Activated CD4-positive, alpha-beta memory T cell treated with anti-CD3 and anti-CD28 coated beads for 36 hours (primary cell): ENCODE data around the gene NFE2. TPM values are rescaled to one million over a fixed set of nuclear protein-coding genes. Genes with fewer than 3 reads are reported as not detected.
"Not testable (repeated sequence)": the region's sequence is repeated elsewhere in the genome, so short reads cannot be mapped to it uniquely, and the experiment has no call there.

Experiments
- CTCF ChIA-PET: fragments of 350-600 bp; sonication (Branson Sonifier 250); formaldehyde crosslinking; loops from one replicate; lab custom pipeline; 2021; ENCODE audit warnings: antibody characterized with exemption, inconsistent platforms; lab: Charles Lee
- POLR2A ChIA-PET: fragments of 350-600 bp; sonication (Branson Sonifier 250); formaldehyde crosslinking; loops from one replicate; lab custom pipeline; 2021; ENCODE audit warnings: antibody characterized with exemption; lab: Charles Lee
- DNase-seq: peaks from one replicate; pipeline ENCODE4 v3.0.0-alpha.2; 2020
- H3K27ac Mint-ChIP-seq: one replicate; pipeline ENCODE4 v1.8.0; 2021; ENCODE audit warnings: mixed read lengths
- H3K27me3 Mint-ChIP-seq: one replicate; pipeline ENCODE4 v1.8.0; 2021; ENCODE audit warnings: mixed read lengths
- H3K36me3 Mint-ChIP-seq: one replicate; pipeline ENCODE4 v1.8.0; 2021; ENCODE audit warnings: mixed read lengths
- H3K4me1 Mint-ChIP-seq: one replicate; pipeline ENCODE4 v1.8.0; 2021; ENCODE audit warnings: low read depth, mixed read lengths
- H3K4me3 Mint-ChIP-seq: one replicate; pipeline ENCODE4 v1.8.0; 2021; ENCODE audit warnings: mild to moderate bottlenecking, mixed read lengths
- H3K9me3 Mint-ChIP-seq: one replicate; pipeline ENCODE4 v1.8.0; 2021; ENCODE audit warnings: mixed read lengths
- intact Hi-C: fragments of 100-400 bp; cut with micrococcal nuclease; formaldehyde crosslinking; loops from one replicate; pipeline ENCODE4 v1.15.1; 2023
- total RNA-seq, 2 experiments: library from RNA; stranded (reverse); gene quantifications; one replicate each; pipeline ENCODE4 v1.2.3, GENCODE V29; 2021

Gene NFE2
- total RNA-seq, 2 experiments from 2014 or later = not detected

DNA sequence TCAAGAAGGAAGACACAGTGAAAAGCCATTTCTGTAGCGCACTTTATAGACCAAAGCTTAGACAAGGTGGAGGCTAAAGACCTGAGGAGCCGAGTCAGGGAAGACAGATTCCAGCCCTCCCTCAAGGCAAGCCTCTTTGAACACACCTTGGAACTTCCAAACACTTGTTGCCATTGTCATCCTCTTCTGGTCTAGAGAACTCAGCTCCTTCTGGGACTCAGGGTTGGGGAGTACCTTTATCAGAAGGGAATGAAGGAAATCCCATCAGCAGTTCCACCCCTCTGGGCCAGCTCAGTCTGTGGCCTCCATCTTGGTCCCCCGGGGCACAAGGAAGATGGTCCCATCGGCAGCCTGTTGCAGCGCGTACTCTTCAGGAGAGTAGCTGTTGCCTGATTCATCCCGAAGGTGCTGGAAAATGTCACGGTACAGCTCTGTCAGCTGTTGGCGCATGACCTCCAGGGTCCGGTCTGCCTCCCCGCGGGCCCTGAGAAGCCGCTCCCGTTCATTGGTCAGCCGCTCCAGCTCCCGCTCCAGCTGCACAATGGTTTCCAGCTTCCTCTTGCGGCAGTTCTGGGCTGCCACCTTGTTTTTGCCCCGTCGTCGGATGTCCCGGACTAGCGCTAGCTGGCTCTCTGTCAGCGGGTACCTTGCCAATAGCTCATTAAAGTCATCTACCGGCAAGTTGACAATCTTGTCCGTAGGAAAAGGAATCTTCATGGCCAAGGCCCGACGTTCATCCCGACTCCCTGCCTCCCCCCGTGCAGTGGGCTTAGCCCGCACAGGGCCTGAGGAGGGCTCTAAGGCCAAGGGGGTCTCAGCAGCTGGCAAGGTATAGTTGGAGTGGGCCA, 8.5 kb downstream of the NFE2 start:
- no peaks in the 10 kb centered on the region for H3K9me3 Mint-ChIP-seq
- no peak overlapping the region for H3K27ac Mint-ChIP-seq
- no peak for DNase-seq
- no peak overlapping the region for H3K4me3 Mint-ChIP-seq
- ChIA-PET CTCF (interaction anchor here (0.6 to 11.4 kb wide), 23 partner anchors 9 to 235 kb away, joined by 3 to 101 read pairs (median 5); partner anchors contain the start of gene COPZ1), POLR2A (interaction anchor here (2.2 kb wide), 1 partner anchor 9 kb away, joined by 7 read pairs; no protein-coding TSS in a partner anchor)
- H3K27me3 Mint-ChIP-seq = no peaks in the 10 kb centered on the region
- H3K36me3 Mint-ChIP-seq = peaks cover 2% of the 10 kb centered on the region
- intact Hi-C loops = loop anchor here (5.0 kb wide), 1 partner anchor 40 kb away; no protein-coding TSS in a partner anchor
- H3K4me1 Mint-ChIP-seq = no peaks in the 10 kb centered on the region

DNA sequence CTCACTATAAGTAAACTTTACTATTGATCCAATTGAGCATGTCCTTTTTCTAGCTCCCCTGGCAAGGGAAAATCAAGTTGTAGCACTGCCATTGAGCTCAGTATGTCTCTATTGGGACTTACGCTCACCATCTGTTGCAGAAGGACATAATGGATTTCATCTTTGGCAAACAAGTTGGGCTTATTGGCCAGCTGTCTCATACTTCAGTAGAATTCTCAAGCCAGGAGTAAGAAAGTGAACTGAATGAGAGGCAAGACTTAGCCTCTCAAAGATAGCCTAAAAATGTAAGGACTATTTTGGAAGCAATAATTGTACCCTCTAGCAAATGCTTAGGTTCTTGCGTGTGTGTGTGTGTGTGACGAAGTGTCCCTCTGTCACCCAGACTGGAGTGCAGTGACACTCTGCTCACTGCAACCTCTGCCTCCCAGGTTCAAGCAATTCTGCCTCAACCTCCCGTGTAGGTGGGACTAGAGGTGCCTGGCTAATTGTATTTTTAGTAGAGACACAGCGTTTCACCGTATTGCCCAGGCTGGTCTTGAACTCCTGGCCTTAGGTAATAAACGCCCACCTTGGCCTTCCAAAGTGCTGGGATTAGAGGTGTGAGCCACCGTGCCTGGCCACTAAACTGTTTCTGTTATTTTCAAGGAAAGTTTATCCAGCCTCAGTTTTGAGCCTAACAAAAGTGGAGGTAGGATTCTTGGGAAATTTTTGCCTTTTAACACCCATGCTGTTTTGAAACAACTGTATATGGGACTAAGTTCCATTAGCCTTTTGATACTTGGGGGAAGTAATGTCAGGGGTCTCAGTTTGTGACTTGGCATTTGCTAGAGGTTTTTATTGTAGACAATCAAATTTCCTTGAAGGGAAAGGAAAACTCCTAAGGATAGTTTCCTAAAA, 13.3 kb downstream of the NFE2 start:
- Mint-ChIP-seq H3K36me3 (peaks cover 2% of the 10 kb centered on the region), H3K4me3 (no peak overlapping the region), H3K4me1 (peaks cover 36% of the 10 kb centered on the region), H3K27ac (no peak overlapping the region), H3K9me3 (no peaks in the 10 kb centered on the region), H3K27me3 (no peaks in the 10 kb centered on the region)
- CTCF ChIA-PET = interaction anchor here (0.7 to 3.2 kb wide), 10 partner anchors 10 to 94 kb away, joined by 3 to 18 read pairs (median 4); partner anchors contain the start of genes COPZ1 and NFE2
- intact Hi-C loops = no loop called here
- no peak for DNase-seq
- POLR2A ChIA-PET = interaction anchor here (1.0 to 2.2 kb wide), 9 partner anchors 7 to 83 kb away, joined by 3 to 12 read pairs (median 5); partner anchors contain the start of genes CBX5, COPZ1 and HNRNPA1

DNA sequence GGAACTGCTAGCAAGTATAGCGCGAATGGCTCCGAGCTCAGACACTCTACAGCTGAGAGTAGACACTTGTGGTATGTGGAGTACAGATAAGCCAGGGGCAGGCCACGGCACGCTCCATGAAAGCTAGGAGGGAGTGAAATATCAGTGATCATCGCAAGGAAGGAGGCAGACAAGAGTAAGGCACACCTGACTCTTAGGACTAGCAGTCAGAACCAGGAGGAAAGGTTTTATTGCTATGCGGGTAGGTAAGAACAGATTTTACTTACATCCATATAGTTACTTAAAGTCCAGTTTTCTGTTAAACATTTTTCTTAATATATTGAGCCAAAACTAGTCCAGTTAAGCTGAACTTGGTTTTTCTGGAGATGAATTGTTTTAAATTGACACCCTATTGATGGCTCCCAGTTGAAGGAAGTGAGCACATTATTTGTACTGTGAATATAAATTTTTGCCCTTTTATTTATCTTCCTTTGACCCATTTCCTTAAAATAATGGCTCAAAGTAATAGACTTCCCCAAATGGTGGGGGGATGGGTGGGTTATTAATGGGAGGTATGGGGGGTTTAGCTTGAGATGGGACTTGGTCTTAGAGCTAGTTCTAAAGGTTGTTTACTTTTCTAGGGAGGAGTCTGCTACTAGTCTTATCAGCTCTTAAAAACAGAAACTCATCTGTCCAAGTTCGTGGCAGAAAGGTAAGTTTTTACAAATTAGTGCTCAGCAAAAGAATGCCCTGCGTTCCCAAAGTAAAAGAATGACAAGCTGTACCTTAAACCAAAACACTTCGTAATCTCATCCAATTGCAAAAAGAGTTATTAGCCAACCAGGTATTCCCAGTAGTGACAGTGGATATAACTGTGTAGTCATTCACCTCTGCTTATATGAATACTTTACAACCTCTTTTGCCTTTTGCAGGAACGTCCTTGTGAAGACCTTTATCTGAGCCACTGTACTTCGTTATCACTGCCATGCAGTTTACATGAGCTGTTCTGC, 14.5 kb downstream of the NFE2 start:
- Mint-ChIP-seq H3K4me3 (peak overlapping the region; percentile 47), H3K4me1 (peaks cover 39% of the 10 kb centered on the region)
- no peak for DNase-seq

DNA sequence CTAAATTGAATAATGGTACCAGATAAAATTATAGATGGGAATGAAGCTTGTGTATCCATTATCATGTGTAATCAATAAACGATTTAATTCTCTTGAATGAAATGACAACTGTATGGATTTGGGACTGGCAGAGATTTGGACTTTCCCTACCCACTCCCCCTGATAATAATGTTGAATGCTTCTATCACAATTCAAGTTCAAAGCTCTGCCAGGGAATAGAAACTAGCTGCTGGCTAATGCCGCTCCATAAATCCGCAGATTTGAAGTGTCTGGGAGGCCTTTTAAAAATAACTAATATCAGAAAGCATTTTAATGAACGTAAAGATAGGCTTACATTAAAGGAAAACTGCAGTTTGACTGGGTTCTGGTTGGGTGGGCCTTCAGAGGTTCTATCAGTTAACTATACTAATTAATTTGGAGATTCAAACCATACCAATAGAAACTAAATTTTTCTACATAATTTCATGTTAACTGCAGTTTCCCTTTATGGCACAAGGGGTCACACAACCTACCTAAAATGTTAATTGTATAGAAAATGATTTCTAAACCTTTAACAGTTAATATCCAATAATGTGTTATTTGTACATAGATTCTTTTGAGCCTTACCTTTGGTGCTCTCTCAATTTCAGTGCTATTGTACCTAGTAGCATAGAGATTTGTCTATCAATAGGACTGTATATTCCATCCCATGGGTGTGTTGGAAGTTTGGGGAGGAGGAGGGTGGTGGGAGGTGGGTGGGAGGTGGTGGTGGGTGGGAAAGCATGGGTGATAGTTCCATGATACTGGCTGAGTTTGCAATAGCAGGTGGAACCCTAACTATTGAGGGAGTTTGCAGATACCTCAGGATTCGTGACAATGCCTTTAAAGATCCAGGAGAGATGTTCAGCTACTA, 15.4 kb downstream of the NFE2 start:
- H3K27ac Mint-ChIP-seq = peak overlapping the region; percentile 52
- no peaks in the 10 kb centered on the region for H3K27me3 Mint-ChIP-seq
- no peaks in the 10 kb centered on the region for H3K9me3 Mint-ChIP-seq
- H3K36me3 Mint-ChIP-seq = peaks cover 2% of the 10 kb centered on the region
- peaks cover 39% of the 10 kb centered on the region for H3K4me1 Mint-ChIP-seq
- DNase-seq = no peak
- peak overlapping the region; percentile 47 for H3K4me3 Mint-ChIP-seq
- POLR2A ChIA-PET = interaction anchor here (0.5 to 2.2 kb wide), 8 partner anchors 11 to 74 kb away, joined by 3 to 12 read pairs (median 4); partner anchors contain the start of gene COPZ1
- CTCF ChIA-PET = interaction anchor here (0.6 to 3.2 kb wide), 7 partner anchors 34 to 94 kb away, joined by 3 to 18 read pairs (median 7); partner anchors contain the start of gene COPZ1
- intact Hi-C loops = no loop called here

More for the DNA sequence above, 14.5 kb downstream of the NFE2 start:
- no peaks in the 10 kb centered on the region for H3K9me3 Mint-ChIP-seq
- CTCF ChIA-PET = interaction anchor here (0.7 to 3.2 kb wide), 12 partner anchors 9 to 95 kb away, joined by 3 to 18 read pairs (median 4); partner anchors contain the start of genes COPZ1 and NFE2
- H3K36me3 Mint-ChIP-seq = peaks cover 2% of the 10 kb centered on the region
- peak overlapping the region; percentile 11 for H3K27ac Mint-ChIP-seq
- POLR2A ChIA-PET = interaction anchor here (0.5 to 2.2 kb wide), 12 partner anchors 10 to 204 kb away, joined by 3 to 12 read pairs (median 4); partner anchors contain the start of gene COPZ1
- H3K27me3 Mint-ChIP-seq = no peaks in the 10 kb centered on the region
- intact Hi-C loops = no loop called here

DNA sequence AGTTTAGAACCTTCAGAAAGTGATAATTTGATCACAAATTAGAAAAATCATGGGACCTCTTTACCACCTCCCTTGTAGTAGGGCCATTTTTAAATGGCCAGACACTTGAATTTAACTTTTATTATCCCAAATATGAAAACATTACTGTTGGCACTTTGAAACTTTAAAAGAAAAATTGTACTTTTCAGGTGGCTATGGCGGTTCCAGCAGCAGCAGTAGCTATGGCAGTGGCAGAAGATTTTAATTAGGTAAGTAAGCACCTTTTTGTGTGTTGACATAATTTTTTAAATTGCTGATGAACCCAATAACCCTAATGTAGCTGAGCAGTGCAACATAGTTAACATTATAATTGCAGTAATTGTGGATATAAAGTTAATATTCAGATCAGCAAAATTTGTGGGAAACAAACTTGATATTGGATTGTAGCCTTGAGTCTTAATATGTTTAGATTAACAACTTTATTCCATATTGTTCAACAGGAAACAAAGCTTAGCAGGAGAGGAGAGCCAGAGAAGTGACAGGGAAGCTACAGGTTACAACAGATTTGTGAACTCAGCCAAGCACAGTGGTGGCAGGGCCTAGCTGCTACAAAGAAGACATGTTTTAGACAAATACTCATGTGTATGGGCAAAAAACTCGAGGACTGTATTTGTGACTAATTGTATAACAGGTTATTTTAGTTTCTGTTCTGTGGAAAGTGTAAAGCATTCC, 16.6 kb downstream of the NFE2 start:
- H3K27me3 Mint-ChIP-seq, H3K27ac Mint-ChIP-seq, intact Hi-C loops, H3K4me3 Mint-ChIP-seq, H3K9me3 Mint-ChIP-seq, H3K36me3 Mint-ChIP-seq, DNase-seq: not testable (repeated sequence)
- POLR2A ChIA-PET = interaction anchor here (0.8 to 2.4 kb wide), 5 partner anchors 9 to 74 kb away, joined by 3 to 15 read pairs (median 4); no protein-coding TSS in a partner anchor
- H3K4me1 Mint-ChIP-seq = peaks cover 39% of the 10 kb centered on the region
- CTCF ChIA-PET = interaction anchor here (0.6 to 3.2 kb wide), 6 partner anchors 8 to 95 kb away, joined by 3 to 18 read pairs (median 5); partner anchors contain the start of gene COPZ1

DNA sequence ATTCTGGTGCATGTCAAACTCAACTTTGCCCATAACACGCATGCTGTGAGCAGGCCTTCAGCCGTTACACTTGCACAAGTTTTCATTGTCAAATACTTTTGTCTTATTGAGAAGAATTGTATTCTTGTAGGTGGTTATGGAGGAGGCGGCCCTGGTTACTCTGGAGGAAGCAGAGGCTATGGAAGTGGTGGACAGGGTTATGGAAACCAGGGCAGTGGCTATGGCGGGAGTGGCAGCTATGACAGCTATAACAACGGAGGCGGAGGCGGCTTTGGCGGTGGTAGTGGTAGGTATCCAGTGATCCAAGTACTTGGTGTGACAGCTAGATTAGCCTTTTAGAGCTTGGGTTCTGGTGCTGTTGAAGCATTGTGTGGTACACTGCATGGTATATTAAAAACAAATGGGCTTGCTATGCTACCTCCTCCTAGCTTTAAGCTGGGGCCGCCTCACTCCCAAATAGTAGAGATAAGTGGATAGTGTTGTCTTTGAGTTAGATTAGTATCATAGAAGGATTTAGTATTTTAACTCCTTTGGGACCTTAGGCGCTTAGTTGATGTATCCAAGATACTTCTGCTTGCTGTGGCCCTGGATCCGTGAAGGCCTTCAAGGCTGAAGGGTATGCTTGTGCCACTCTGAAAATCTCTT, 17.7 kb downstream of the NFE2 start:
- H3K27me3 Mint-ChIP-seq = no peaks in the 10 kb centered on the region
- H3K9me3 Mint-ChIP-seq = no peaks in the 10 kb centered on the region
- POLR2A ChIA-PET = interaction anchor here (0.6 to 2.4 kb wide), 4 partner anchors 9 to 105 kb away, joined by 3 to 15 read pairs (median 6); no protein-coding TSS in a partner anchor
- no peak overlapping the region for H3K4me3 Mint-ChIP-seq
- peaks cover 7% of the 10 kb centered on the region for H3K36me3 Mint-ChIP-seq
- intact Hi-C loops = no loop called here
- H3K27ac Mint-ChIP-seq = no peak overlapping the region
- CTCF ChIA-PET = interaction anchor here (0.6 to 2.5 kb wide), 5 partner anchors 9 to 76 kb away, joined by 3 to 7 read pairs (median 5); partner anchors contain the start of gene COPZ1
- DNase-seq = peak; percentile 65
- peaks cover 42% of the 10 kb centered on the region for H3K4me1 Mint-ChIP-seq

DNA sequence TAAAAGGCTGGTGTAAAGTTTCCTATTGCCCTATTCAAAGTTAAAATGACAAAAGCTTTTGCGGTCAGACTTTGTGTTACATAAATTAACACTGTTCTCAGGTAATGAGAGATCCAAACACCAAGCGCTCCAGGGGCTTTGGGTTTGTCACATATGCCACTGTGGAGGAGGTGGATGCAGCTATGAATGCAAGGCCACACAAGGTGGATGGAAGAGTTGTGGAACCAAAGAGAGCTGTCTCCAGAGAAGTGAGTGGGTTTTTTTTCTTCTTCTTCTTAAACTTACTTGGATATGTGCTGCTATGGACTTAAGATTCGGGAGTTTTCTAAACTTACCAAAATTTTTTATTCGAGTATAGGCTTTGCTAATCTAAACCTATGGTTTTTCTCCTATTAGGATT, 19.1 kb downstream of the NFE2 start:
- ChIA-PET POLR2A (interaction anchor here (0.7 to 2.8 kb wide), 7 partner anchors 9 to 181 kb away, joined by 3 to 23 read pairs (median 4); no protein-coding TSS in a partner anchor), CTCF (interaction anchor here (2.8 kb wide), 1 partner anchor 43 kb away, joined by 13 read pairs; the partner anchor contains the start of gene COPZ1)
- H3K36me3 Mint-ChIP-seq = peaks cover 13% of the 10 kb centered on the region
- H3K9me3 Mint-ChIP-seq, H3K27me3 Mint-ChIP-seq, H3K4me3 Mint-ChIP-seq, DNase-seq, H3K27ac Mint-ChIP-seq, intact Hi-C loops: not testable (repeated sequence)
- H3K4me1 Mint-ChIP-seq = peaks cover 51% of the 10 kb centered on the region

DNA sequence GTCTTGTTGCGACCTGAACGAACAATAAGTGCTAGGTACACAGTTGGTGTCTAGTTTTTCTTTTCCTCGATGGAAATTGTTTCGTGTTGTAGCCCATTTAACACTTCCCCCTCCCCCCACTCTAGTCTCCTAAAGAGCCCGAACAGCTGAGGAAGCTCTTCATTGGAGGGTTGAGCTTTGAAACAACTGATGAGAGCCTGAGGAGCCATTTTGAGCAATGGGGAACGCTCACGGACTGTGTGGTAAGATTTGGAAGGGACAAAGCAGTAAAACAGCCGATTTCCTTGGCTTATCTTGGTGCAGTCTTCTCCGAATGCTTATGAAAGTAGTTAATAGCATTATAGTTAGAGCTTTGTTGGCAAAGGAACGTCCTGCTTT, 19.6 kb downstream of the NFE2 start:
- CTCF ChIA-PET = interaction anchor here (2.0 to 2.8 kb wide), 2 partner anchors 11 to 43 kb away, joined by 5 to 13 read pairs; partner anchors contain the start of gene COPZ1
- DNase-seq, H3K27me3 Mint-ChIP-seq, H3K4me3 Mint-ChIP-seq, H3K27ac Mint-ChIP-seq, intact Hi-C loops, H3K9me3 Mint-ChIP-seq: not testable (repeated sequence)
- H3K36me3 Mint-ChIP-seq = peaks cover 17% of the 10 kb centered on the region
- H3K4me1 Mint-ChIP-seq = peaks cover 52% of the 10 kb centered on the region
- POLR2A ChIA-PET = interaction anchor here (0.7 to 2.8 kb wide), 7 partner anchors 9 to 182 kb away, joined by 3 to 23 read pairs (median 4); no protein-coding TSS in a partner anchor
